Measurements from ENCODE around the gene TLX3. TPM values are rescaled to one million over a fixed set of nuclear protein-coding genes. Genes with fewer than 3 reads are reported as not detected.

The TLX3 gene
- not detected in 2 replicates for total RNA-seq (2013; cell fraction: nucleolus; rRNA removed)
- total RNA-seq (2014; rRNA removed) (not detected in 2 replicates), total RNA-seq (2014; rRNA removed; fragmentation: Illumina TruSeq; extraction: Trizol) (not detected in 2 replicates), total RNA-seq (2021) (not detected in 2 replicates), polyA plus RNA-seq (2011; rRNA removed) (not detected in 2 replicates), polyA plus RNA-seq (2014; fragmentation: Illumina TruSeq; extraction: Trizol) (not detected in 2 replicates), polyA plus RNA-seq (2014; fragmentation: Nextera tagmentation; extraction: Ambion mirVana) (not detected), polyA plus RNA-seq (2014; rRNA removed) (not detected in 2 replicates), polyA plus RNA-seq (2016; fragmentation: Nextera tagmentation; extraction: Ambion mirVana) (not detected), polyA minus RNA-seq (2011; rRNA and poly(A)+ RNA removed) (not detected in 2 replicates), Bru-seq, nascent RNA (not detected), BruChase-seq, experiment 1, labeled RNA remaining after a 6-hour chase (not detected), BruChase-seq, experiment 2, labeled RNA remaining after a 2-hour chase (not detected)
- not detected for polyA plus RNA-seq (2011; ENCODE audit: low read depth)
- polyA plus RNA-seq (2011; cell fraction: cytosol; rRNA removed): not detected in 2 replicates
- not detected in 2 replicates for polyA plus RNA-seq (2011; cell fraction: nucleus; rRNA removed)
- not detected in 2 replicates for polyA plus RNA-seq (2012)
- polyA minus RNA-seq (2011; cell fraction: cytosol; rRNA and poly(A)+ RNA removed): not detected in 2 replicates
- not detected in 2 replicates for polyA minus RNA-seq (2011; cell fraction: nucleus; rRNA and poly(A)+ RNA removed)
- long read RNA-seq, experiment 1: 0 reads
- long read RNA-seq, experiment 2: 0 reads

GRCh38 chr5:171308453-171309275, at the start of gene TLX3:
Gene TLX3 (plus strand): TSS chr5:171309248. CDS start chr5:171309366, 118 bp downstream.
- BruUV-seq (replicated peaks): no TSS peak
- DNase-seq (ENCODE audit: low read depth, low spot score) (no peak), ATAC-seq (no peak), FAIRE-seq (no peak)
- Histone ChIP-seq H3K27ac (ENCODE audit: control insufficient read depth, insufficient read depth) (no peak within 1 kb of the TSS), H3K27me3 (replicated peaks in 1 of 2; ENCODE audit: control insufficient read depth in 2 of 2, insufficient read depth in 2 of 2, low read length in 1 of 2) (peaks cover 5 to 21% of the 10 kb centered on the region in 2 experiments), H3K79me2 (ENCODE audit: control insufficient read depth, insufficient read depth, low read length) (no peaks in the 10 kb centered on the region), H3K9me3 (replicated peaks; ENCODE audit: control insufficient read depth, insufficient read depth, low read length) (no peaks in the 10 kb centered on the region; the same call in 2 of the 3 replicates), H3K4me2 (ENCODE audit: control insufficient read depth, insufficient read depth) (no peak within 1 kb of the TSS), H3K36me3 (ENCODE audit: control insufficient read depth in 2 of 2, insufficient read depth in 2 of 2, low read length in 1 of 2) (no peaks in the 10 kb centered on the region), H3K4me1 (ENCODE audit: control insufficient read depth, insufficient read depth, low read length) (no peaks in the 10 kb centered on the region), H3K9ac (ENCODE audit: control insufficient read depth, insufficient read depth, low read length) (no peak within 1 kb of the TSS), H2AFZ (ENCODE audit: control insufficient read depth, low read depth, low read length) (no peak within 1 kb of the TSS), H4K20me1 (ENCODE audit: control insufficient read depth, insufficient read depth) (no peaks in the 10 kb centered on the region; the same call in 1 of the 2 replicates), H3K4me3 (no peak within 1 kb of the TSS)
- TF ChIP-seq ZBTB4 (CRISPR knock-in tag; IDR thresholded peaks at IDR 0.05) (no peak), NR2F1 (conservative IDR thresholded peaks at IDR 0.05) (no peak), CBFB (IDR thresholded peaks at IDR 0.05; ENCODE audit: low read depth) (no peak), E2F4 (IDR thresholded peaks at IDR 0.05; ENCODE audit: low read depth, low read length) (no peak), SUZ12 (IDR thresholded peaks at IDR 0.05; ENCODE audit: unreplicated experiment) (peak; percentile 25), NFYB (IDR thresholded peaks at IDR 0.05; ENCODE audit: insufficient read depth, low read depth, low read length) (0 out of 2 replicates have a peak, but pooled peaks have one; percentile 16), SP1 (IDR thresholded peaks at IDR 0.05; ENCODE audit: low read depth, low read length) (no peak)
- ChIA-PET RAD21 (ENCODE audit: unreplicated experiment) (no interaction called here), SMC1A (ENCODE audit: uncharacterized antibody, unreplicated experiment) (no interaction called here), CTCF (no interaction called here), POLR2A (no interaction called here)
- intact Hi-C loops (cut with micrococcal nuclease; ENCODE audit: unreplicated experiment) (no loop called here), in situ Hi-C loops (cut with MboI) (no loop called here)
- 77% methylated on average over 63 of the region's 73 CpGs for WGBS (ENCODE audit: insufficient coverage, insufficient replicate concordance, low lambda C conversion rate, missing lambda C conversion rate)
